NCI-H82 (cell line): ENCODE data around the gene GALNT9.
"Not testable (repeated sequence)": the region's sequence is repeated elsewhere in the genome, so short reads cannot be mapped to it uniquely, and the experiment has no call there.

Experiments
- DNase-seq: peaks from one replicate; lab custom pipeline; 2025; lab: John Stamatoyannopoulos, UW

Gene GALNT9

DNA sequence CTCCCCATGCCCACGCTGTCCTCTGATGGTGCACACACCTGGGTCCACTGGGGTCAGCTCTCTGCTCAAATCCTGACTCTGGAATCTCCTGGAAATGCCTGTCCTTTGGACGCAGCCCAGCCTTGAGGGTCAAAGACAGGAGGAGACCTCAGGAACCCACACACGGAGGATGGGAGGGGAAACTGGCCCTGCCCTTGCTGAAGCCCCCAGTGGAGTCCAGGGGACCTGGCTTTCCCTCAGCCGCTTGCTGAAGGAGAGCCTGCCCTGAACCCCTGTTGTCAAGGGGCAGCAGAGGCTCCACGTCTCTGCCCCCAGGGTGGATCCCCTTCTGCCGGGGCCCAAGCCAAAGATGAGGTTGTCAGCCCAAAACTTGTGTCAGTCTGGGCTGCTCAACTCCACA lies 16.9 kb downstream of the GALNT9 start:
- DNase-seq: no peak

DNA sequence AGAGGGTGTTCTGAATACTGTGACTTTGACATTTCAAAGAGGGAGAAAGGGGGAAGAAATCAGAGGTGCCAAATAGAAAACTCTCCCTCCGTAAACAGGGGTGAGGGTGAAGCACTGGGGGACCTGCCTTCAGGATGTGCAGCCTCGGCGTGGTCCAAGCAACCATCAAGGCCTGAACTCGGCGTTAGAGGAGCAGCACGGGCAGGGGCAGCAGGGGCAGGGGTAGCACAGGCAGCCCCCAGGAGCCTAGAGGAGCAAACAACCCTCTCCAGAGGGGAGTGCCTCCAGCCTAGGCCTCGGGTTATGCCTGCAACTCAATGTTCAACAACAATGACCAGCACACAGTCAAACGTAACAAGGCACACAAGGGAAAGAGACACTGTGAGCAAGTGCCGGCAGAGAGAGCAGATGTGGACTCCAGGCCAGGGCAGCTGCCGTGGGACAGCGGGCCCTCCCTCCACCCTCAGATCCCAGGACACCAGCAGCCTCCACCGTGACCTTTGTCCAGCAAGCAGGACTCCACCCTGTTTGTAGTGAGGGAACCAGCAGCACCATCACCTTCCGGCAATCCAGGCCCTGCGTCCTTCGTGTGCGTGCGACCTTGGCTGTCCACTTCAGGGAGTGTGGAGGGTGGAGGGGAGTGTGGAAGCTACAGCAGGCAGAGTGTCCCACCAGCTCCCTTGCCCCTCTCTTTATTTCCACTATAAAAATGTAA lies 18.0 kb downstream of the GALNT9 start:
- no peak for DNase-seq

DNA sequence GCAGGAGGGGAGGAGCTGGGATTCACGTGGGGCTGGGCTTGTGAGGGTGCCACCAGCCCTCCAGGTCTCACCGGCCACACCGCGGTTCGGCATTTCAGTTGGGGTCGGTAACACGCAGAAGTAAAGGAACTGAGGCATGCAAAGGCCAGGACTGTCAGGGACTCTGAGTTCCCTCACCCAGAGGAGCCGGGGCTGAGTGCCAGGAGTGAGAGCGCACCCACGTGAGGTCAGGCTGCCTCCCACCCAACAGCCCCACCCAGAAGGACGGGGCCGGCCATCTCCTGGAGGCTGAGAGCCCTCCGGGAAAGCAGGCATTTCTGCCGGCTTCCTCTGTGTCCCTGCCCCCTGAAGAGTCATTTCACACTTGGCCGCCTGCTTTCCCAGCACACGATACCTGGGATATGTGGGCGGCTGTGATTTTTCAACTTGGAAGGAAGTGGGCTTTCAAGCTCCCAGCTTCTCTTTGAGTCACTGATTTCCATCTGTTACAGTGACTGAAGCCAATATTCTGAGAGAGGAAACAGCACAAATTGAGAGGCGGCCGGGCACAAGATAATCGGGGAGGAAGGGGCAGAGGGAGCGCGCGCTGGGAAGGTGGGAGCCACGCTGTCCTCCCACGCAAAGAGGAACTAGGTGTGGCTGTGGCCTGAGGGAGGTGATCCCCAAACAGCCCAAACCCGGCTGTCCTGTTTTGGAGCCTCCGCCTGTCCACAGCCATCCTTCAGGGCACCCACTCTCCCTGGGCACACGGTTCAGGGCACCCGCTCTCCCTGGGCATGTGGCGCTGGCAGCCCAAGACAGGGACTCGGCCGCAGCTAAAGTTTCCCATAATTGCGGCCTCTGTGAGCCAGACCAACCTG lies 19.0 kb downstream of the GALNT9 start:
- DNase-seq: no peak

DNA sequence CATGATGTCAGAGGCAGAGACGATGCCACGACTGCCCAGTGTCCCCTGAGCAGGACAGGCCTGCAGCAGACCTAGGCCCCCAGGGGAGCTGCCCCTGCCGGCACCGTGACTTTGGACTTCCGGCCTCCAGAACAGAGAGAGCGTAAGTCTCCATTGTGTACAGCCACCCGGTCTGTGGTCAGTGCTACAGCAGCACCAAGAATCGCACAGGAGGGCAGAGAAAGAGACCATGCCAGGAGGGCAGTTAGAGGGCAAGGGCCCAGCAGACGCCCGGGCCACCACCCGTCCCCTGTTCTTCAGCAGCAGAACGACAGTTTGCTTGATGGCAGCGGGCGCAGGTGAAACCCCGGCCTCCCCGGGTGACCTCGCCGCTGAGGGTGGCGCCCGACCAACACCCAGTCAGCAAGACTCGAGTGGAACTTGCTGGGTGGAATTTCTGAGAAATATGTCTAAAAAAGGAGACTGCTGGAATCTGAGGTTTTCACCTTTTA lies 19.7 kb downstream of the GALNT9 start:
- DNase-seq: no peak

DNA sequence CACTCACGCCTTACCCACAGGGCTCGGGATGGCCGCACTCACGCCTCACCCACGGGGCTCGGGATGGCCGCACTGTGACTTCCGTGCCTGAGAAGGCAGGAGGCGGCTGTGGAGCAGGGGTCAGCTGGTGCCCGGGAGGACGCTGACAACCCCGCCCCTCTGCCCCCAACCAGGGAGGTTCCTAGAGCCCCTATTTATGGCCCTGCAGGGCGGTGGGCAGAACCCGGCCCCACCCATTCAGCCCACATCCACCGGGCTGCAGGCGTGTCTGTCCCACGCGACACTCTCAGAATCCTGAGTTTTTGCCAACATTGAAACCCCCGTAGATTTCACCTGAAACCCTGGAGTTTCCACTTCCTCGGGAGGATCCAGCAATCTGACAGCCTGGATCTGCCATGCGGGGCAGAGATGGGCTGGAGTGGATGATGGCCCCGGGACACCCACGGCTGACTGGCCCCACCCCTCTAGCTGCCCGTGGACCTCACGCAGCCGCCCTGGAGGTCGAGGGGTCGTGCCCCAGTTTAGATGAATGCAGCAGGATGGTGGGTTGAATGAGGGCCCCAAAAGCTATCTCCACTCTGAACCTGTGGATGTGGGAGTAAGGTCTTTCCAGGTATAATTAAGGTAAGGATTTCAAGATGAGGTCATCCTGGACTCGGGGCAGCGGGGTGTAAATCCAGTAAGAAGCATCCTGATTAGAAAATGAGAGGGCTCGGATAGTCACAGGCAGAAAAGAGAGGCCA lies 20.4 kb downstream of the GALNT9 start:
- DNase-seq: no peak

DNA sequence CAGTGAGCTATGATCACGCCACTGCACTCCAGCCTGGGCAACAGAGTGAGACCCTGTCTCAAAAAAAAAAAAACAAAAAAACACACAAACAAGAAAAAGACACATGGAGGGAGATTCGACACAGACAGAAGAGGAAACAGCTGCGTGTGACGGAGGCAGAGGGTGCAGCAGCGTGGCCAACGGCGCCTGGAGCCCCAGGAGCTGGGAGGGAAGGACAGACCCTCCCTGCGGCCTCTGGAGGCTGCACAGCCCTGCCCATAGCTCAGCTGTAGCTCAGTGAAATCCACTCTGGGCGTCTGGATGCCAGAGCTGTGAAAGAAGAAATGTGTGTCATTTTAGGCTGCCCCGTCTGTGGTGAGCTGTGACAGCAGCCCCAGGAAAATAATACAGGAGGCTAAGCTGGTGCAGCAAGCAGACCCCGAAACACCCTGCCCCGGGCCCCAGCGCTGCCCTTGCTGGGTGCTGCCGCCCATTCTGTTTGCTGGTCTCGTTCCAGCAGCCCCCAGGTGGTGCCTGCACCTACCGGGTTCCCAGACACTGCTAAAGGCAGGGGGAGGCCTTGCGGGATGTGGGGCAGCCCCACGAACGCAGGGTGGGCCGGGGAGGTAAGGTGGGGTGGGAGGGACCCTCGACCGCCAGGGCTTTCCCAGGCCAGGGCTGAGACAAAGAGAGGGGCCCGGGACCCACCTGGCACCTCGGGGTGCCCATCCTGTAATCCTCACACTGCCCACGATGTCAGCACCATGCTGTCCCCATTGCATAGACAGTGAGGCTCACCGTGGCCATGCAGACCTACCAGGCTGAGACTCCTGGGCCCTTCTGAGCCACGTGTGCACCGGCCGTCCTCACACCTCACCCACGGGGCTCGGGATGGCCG lies 21.2 kb downstream of the GALNT9 start:
- DNase-seq: no peak

DNA sequence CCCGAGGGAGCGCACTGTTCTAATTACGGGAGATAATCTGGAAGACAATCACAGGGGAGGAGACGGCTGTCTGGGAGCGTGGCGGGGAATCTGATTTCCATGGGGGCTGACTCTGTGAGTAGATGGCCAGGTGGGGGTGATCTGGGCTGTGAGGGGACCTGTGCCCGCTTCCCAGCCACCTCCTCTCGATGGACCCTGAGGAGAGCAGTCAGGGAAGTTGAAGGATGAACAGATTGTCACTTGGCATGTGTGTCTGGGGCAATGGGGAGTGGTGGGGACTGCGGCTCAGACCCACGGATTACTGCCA lies 22.6 kb downstream of the GALNT9 start:
- DNase-seq: no peak

DNA sequence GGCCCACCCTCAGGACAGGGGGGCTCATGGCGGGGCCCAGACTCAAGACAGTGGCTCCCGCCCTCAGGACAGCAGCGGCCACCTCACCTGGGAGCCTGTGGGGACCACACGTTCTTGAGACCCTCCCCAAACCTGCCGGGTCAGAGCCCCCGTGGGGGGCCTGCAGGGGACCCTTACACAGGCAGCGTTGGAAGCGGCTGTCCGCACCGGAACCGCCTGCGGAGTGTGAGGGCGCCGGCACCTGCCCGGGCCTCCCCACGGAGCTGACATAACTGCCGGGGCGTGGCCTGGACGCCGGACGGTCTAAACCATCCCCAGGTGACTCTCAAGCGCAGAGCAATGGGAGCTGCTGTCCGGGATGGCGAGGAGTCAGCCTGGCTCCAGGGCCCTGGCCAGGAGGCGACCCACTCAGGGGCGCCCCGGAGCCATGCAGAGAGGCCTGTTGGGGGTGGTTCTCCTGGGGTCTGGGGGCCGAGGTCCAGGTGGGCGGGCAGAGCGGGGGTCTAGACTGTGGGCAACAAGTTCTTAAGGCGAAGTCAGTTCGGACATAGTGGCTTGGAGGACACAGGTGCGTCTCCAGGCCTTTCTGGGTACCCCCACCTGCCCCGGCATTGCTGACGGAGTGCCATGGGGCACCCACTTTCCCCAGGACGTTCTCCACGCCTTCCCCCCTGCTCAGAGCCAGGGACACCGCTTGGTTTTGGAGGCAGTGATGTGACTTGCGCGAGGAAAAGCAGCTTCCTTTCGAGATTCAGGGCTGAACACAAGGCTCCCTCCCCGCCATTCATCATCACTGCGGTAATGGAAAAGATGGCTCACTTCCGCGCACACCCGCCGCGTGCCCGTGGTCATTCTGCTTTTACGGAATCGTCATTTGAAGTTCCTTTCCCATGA lies 23.2 kb downstream of the GALNT9 start:
- no peak for DNase-seq

DNA sequence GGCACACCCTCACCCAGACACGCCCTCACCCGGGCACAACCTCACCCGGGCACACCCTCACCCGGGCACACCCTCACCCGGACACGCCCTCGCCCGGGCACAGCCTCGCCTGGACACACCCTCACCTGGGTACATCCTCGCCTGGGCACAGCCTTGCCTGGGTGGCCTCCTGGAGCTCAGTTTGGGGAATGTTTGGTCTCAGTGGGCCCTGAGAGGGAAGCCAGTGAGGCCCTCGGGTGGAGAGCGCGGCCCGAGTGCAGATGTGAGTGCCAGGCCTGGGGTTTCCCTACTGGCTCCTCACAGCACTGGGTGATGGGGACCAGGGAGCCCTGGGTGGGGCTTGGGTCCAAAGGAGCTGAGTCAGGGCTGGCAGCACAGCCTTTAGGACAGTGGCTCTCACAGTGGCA lies 23.8 kb downstream of the GALNT9 start:
- no peak for DNase-seq

DNA sequence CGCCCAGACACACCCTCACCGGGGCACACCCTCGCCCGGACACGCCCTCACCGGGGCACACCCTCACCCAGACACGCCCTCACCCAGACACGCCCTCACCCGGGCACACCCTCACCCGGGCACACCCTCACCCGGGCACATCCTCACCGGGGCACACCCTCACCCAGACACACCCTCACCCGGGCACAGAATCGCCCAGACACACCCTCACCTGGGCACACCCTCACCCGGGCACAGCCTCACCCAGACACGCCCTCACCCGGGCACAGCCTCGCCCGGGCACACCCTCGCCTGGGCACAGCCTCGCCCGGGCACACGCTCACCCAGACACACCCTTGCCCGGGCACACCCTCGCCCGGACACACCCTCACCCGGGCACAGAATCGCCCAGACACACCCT lies 24.5 kb downstream of the GALNT9 start:
- not testable (repeated sequence) for DNase-seq

DNA sequence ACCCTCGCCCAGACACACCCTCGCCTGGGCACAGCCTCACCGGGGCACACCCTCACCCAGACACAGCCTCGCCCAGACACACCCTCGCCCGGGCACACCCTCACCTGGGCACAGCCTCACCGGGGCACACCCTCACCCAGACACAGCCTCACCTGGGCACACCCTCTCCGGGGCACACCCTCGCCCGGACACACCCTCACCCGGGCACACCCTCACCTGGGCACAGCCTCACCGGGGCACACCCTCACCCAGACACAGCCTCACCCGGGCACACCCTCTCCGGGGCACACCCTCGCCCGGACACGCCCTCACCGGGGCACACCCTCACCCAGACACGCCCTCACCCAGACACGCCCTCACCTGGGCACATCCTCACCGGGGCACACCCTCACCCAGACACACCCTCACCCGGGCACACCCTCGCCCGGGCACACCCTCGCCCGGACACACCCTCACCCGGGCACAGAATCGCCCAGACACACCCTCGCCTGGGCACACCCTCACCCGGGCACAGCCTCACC lies 25.5 kb downstream of the GALNT9 start:
- DNase-seq: not testable (repeated sequence)

DNA sequence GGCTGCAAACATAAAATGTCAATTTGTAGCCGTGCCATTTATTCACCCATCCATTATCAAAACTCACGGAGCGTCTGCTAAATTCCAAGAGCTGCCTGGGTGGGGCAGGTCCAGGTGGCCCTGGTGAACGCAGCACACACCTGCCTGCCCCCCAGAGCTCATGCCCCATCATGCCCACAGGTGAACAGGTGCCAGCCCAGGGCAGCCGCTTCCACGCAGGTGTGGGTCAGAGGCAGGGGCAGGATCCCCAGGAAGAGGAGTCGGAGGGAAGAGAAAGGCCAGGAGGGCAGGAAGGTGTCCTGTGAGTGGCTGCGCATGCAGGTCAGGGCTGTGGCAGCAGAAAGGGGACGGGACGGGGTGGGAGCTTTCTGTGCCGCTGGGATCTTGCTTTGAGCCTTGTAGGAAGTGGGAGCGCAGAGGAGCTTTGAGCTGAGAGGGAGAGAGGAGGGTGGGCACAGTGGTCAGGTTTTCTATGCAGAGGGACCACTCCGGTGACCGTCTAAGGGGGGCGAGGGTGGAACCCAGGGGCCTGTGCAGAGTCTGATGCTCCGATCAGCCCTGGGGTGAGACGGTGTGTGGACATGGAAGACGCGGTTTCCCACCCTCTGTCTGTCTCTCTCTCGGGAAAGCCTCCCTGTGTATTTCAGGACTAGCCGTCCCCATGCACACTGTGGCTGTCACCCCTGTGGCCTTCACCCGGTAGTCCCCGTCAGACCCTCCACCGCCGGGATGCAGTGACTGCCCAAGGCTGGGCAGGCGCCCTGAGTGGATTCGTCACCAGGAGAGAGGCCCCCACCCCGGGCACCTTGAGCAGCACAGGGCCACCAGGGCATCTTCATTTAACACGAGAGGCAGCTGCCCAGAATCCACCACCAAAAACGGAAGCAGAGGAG lies 26.7 kb downstream of the GALNT9 start:
- DNase-seq: no peak

DNA sequence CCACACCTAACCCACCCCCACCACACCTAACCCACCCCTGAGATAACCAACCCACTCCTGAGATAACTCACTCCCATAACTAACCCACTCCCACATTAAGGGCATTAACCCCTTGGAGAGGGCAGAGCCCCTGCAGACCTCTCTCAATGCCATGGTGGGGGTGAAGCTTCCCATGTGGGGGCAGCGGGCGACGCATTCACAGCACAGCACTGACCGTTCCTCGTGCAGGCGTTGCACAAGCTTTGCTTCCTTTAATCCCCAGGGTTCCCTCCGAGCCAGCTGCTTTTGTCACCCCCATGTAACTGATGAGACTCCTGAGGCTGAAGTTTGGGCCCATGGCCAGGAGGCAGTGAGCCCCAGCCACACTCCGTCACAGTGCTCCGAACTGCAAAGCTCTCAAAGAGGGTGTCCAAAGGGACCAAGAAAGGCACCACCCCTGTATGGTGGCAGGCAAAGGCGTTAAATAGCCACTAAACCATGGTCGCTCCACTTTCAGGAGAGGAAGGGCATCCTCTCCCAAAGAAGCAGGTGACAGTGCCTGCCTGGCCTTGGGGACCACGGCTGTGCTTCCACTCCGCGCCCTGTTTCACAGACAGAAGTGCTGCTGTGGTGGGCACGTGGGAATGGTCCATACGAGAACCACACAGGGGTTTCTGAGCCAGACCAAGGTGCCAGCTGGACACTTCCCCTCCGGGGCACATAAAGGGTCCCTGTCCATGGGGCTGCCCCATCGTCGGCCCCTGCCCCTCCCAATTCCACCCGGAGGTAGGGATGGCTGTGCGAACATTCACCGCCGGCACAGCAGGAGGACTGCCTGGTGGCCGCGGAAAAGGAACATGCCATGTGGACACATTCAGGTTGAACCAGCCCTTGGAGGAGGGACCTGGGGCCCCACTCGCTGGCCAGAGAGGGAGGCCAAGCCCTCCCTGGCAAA lies 28.3 kb downstream of the GALNT9 start:
- no peak for DNase-seq

DNA sequence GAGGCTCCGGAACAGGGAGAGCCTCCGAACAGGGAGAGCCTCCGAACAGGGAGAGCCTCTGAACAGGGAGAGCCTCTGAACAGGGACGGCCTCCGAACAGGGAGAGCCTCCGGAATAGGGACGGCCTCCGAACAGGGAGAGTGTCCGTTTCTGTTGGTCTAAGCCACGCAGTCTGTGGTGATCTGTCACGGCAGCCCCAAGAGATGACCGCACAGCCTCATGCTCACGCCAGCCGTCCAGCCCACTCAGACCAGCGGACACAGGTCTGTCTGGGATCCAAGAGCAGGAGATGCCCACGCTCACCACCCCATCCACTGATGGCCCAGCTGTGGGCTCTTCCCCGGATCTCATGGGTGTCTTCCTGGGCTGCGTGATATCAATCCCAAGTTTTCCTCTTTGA lies 33.3 kb downstream of the GALNT9 start:
- no peak for DNase-seq

DNA sequence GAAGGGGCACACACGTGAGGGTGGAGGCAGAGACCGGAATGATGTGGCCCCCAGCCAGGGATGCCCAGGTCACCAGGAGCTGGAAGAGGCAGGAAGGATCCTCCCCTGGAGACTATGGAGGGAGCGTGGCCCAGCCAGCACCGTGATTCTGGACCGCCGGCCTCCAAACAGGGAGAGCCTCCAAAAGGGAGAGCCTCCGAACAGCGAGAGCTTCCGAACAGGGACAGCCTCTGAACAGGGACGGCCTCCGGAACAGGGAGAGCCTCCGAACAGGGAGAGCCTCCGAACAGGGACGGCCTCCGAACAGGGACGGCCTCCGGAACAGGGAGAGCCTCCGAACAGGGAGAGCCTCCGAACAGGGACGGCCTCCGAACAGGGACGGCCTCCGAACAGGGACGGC lies 33.8 kb downstream of the GALNT9 start:
- DNase-seq: not testable (repeated sequence)

DNA sequence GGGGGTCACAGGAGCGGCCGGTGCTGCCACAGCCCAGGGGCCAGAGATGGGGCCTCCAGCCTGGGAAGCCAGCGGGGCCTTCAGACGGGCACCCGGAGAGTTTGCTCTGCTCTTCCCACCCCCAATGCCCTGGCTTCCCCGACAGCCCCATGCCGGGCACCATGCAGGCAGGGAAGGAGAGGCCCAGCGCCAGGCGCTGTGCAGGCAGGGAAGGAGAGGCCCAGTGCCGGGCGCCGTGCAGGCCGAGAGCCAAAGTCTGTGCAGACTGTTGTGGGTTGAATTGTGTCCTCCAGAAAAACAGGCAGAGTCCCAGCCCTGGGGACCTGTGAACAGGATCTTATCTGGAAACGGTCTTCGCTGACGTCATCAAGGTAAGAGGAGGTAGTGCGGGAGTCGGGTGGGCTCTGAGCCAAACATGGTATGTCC lies 34.3 kb downstream of the GALNT9 start:
- DNase-seq: no peak

DNA sequence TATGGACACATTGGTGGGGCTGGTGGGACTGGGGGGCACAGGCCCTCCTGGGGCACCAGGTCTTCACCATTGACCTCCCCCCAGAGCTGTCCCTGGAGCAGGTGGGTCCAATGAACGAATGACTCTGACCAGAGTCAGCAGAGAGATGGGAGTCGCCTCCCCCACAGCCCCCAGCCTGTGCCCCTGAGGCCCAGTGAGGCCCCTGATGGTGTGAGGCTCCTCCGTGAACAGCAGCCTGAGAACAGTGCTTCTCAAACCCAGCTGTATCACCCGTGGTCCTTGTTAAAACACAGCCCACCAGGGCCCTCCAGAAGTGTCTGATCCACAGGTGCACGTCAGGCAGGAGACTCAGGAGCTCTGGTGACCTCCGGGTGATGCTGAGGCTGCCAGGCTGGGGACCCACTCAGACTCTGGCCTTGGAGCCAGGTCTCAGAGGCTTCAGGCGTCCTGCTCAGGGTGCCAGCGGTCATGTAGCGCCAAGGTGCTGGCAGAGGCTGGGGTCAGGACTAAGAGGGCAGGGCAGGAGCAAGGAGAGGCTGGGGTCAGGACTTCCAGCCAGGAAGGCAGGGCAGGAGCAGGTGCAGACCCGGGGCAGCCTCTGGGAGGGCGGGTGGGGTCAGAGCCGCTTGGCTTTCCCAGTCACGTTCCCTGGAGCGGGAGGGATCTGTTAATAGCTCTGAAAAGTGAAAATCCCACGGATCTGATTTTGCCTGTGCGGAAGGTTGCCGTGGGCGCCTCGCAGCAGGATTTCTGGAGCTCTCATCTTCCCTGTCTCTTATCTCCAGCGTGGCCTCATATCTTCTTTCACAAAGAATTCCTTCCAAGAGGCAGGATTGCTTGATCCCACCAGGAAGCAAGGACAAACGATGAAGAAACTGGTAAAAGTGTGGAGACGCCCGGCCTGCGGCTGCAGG lies 35.0 kb downstream of the GALNT9 start:
- DNase-seq: no peak
